ENCODE results near the gene FGF18.
"Not testable (repeated sequence)": the region's sequence is repeated elsewhere in the genome, so short reads cannot be mapped to it uniquely, and the experiment has no call there.

The FGF18 gene

DNA sequence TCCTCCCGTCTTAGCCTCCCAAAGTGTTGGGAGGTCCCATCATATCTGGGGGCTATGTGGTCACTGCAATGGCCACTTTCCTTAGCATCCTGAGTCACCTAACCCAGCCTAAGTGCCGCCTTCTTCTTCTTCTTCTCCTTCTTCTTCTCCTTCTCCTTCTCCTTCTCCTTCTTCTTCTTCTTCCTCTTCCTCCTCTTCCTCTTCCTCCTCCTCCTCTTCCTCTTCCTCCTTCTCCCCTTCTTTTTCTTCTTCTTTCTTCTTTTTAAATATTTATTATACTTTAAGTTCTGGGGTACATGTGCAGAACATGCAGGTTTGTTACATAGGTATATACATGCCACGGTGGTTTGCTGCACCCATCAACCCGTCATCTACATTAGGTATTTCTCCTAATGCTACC is 78.0 kb downstream of the FGF18 start:
- DNase-seq (ENCODE audit: low read depth): not testable (repeated sequence)

DNA sequence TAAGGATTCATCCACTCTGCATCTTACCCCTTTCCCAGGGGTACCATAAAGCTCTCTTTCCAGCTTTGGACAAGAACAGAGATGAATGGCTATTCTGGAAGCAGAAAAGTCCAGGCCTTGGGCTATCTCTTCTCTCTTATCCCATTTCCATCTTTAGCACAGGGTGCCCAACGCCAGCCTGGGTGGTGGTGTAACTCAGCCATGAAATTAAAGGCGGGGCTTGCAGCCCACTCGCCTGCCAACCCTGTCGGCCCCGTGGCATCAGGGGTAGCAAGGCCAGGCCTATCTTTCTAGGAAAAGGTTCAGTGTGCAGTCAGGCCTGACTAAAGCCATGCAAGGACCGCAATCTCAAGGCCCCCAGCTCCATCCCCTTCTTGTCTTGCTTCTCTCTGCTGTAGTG is 78.7 kb downstream of the FGF18 start:
- no peak for DNase-seq (ENCODE audit: low read depth)

DNA sequence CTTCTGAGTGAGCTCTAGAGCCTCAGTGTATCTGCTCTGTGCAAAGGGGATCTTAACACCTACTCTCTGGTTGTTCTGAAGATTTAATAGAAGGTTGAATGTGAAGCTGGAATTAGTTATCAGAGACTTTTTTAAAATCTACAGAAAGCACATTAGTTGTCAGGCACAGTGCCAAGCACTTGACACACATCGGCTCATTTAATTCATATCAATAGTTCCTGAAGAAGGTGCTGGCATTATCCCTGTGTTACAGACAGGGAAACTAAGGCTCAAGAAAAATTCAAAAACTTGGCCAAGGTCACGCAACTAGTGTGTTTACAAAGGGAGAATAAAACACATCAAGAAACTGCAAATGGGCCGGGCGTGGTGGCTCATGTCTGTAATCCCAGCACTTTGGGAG is 80.2 kb downstream of the FGF18 start:
- DNase-seq (ENCODE audit: low read depth): no peak

DNA sequence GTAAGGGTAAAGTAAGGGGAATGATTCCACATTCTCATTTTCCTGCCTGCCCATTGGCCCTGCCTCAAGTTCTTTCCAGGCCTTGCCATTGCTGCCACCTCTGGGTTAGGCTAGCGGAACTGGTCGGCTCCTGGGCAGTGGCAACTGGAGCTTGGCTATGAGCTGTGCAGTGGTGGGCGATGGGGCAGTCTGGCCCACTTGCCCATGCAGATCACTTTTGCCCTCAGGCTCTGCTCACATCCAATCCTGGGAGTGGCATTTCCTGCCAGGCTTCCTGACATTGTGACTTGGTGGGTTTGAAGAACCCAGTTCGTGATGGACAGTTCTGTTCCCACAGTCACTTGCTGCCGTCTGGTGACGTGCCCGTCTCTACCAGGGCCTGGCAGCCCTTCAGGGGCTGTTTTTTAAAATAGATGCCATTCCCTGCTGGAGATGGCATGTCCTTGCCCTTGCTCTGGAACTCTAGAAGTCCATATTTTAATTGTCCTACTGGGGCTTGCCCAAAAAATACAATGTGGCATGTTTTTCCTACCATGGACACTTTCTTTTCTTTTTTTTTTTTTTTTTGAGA is 86.1 kb downstream of the FGF18 start:
- DNase-seq (ENCODE audit: low read depth): no peak

DNA sequence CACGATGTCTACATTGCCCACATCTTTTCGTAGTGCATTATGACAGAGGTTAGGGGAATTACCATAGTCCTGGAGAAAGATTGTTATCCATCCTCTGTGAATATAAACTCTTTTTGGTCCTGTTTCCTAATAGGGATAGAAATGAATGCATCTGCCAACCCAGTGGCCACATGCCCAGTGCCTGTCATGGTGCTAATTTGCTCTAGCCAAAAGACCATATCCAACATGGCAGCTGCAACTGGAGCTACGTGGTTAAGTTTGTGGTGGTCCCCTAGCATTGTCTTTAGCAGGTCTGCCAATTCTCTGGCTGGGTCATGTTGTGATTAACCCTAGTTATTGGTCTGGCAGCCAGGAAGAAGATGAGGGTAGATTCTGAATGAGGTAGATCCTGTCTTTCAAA is 87.5 kb downstream of the FGF18 start:
- no peak for DNase-seq (ENCODE audit: low read depth)

Measured in HS-5 (cell line).